ENCODE results near the gene TCF12. TPM values are rescaled to one million over a fixed set of nuclear protein-coding genes. Genes with fewer than 3 reads are reported as not detected.
A peak's percentile ranks its signal among the peaks of the same experiment; 100 is the strongest.

TCF12 gene
- total RNA-seq, 1 donor from 2014 or later = 194 TPM

DNA sequence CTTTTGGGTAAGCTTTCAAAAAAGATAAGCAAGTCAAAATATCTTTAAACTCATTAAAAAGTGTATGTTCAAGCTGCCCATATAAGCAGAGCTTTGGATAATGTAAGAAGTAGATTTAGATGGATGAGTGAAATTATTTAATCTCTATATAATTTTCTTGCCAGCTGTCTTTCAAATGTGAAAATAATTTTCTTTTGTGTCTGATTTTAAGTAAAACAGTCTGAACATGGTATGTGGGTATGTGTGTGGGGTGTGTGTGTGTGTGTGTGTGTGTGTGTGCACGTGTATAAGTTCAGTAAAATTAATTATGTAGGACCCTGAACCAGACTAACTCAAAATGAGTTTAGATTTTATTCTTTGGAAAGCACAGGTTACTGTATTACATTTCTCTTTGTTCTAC is 302.7 kb downstream of the TCF12 start:
- no peaks in the 10 kb centered on the region for H3K9me3 Mint-ChIP-seq
- peak overlapping the region; percentile 82 for H3K4me3 Mint-ChIP-seq
- H3K27ac Mint-ChIP-seq = peak overlapping the region; percentile 93
- H3K27me3 Mint-ChIP-seq (ENCODE audit: low read depth) = no peaks in the 10 kb centered on the region
- TF ChIP-seq, protein P1, sequence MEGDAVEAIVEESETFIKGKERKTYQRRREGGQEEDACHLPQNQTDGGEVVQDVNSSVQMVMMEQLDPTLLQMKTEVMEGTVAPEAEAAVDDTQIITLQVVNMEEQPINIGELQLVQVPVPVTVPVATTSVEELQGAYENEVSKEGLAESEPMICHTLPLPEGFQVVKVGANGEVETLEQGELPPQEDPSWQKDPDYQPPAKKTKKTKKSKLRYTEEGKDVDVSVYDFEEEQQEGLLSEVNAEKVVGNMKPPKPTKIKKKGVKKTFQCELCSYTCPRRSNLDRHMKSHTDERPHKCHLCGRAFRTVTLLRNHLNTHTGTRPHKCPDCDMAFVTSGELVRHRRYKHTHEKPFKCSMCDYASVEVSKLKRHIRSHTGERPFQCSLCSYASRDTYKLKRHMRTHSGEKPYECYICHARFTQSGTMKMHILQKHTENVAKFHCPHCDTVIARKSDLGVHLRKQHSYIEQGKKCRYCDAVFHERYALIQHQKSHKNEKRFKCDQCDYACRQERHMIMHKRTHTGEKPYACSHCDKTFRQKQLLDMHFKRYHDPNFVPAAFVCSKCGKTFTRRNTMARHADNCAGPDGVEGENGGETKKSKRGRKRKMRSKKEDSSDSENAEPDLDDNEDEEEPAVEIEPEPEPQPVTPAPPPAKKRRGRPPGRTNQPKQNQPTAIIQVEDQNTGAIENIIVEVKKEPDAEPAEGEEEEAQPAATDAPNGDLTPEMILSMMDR (IDR thresholded peaks at IDR 0.05; ENCODE audit: unreplicated experiment) = no peak
- no peak for DNase-seq (ENCODE audit: low spot score in 2 of 2, unreplicated experiment in 2 of 2)
- peaks cover 64% of the 10 kb centered on the region for H3K4me1 Mint-ChIP-seq
- no peaks in the 10 kb centered on the region for H3K36me3 Mint-ChIP-seq

DNA sequence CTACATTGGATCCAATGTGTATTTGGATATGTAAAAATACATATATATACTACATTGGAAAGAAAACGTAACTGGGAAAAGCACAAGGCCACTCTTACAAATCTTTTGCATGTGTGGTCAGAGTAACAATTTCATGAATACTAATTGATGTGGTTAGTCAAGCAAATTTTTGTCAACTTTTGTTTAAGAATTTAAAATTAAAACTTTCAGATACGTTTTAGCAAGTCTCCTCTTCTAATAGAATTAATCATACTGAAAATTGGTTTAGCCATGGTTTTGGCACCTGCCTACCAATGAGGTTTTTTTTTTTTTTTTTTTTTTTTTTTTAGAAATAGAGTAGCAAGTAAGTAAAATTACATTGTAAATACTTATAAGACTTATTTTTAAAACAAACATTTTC is 304.9 kb downstream of the TCF12 start:
- H3K36me3 Mint-ChIP-seq = no peaks in the 10 kb centered on the region
- TF ChIP-seq, protein P1 (IDR thresholded peaks at IDR 0.05; ENCODE audit: unreplicated experiment) = no peak
- H3K4me1 Mint-ChIP-seq = peaks cover 67% of the 10 kb centered on the region
- no peaks in the 10 kb centered on the region for H3K27me3 Mint-ChIP-seq (ENCODE audit: low read depth)
- H3K27ac Mint-ChIP-seq = peak overlapping the region; percentile 47
- no peak overlapping the region for H3K4me3 Mint-ChIP-seq
- DNase-seq (ENCODE audit: low spot score in 2 of 2, unreplicated experiment in 2 of 2) = no peak
- H3K9me3 Mint-ChIP-seq = no peaks in the 10 kb centered on the region

DNA sequence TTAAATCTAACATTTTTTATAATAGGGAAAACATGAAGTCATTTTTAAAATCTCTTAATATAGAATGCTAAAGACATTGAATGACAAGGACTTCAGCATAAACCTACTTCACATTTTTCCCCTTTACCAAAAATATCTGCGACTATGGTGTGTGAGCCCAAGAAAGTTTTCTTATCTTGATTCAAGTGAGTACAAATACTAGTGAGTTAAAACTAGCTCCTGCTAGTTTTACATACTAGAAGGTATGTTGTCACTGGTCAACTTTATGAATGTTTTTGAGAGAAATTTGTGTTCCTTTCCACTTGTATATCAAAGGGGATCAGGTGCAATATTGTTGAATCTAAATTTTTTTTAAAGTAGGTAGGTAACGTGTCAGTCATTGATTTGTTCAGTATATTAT is 305.4 kb downstream of the TCF12 start:
- Mint-ChIP-seq H3K4me3 (no peak overlapping the region), H3K9me3 (no peaks in the 10 kb centered on the region), H3K36me3 (no peaks in the 10 kb centered on the region), H3K27ac (peak overlapping the region; percentile 77), H3K27me3 (ENCODE audit: low read depth) (no peaks in the 10 kb centered on the region), H3K4me1 (peaks cover 68% of the 10 kb centered on the region)
- no peak for DNase-seq (ENCODE audit: low spot score in 2 of 2, unreplicated experiment in 2 of 2)
- TF ChIP-seq, protein P1 (IDR thresholded peaks at IDR 0.05; ENCODE audit: unreplicated experiment) = no peak

DNA sequence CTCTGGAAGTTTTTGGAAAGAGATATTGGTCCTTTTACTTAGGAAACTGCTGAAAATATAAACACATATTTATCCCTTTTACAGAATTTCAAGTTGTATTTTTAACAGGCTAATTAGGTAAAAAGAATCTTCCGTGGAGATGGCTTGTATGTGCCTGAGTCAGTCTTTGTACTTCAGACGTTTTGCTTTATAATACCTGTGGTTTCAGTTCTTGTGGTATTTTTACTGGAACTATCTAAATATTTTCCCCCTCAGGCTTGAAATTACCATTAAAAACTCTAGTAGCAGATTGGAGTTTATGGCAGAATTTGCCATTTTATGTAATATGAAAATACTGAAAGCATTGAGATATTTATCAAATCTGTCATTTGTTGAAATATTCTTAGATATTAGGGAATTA is 306.2 kb downstream of the TCF12 start:
- H3K4me1 Mint-ChIP-seq = peaks cover 65% of the 10 kb centered on the region
- no peak for DNase-seq (ENCODE audit: low spot score in 2 of 2, unreplicated experiment in 2 of 2)

DNA sequence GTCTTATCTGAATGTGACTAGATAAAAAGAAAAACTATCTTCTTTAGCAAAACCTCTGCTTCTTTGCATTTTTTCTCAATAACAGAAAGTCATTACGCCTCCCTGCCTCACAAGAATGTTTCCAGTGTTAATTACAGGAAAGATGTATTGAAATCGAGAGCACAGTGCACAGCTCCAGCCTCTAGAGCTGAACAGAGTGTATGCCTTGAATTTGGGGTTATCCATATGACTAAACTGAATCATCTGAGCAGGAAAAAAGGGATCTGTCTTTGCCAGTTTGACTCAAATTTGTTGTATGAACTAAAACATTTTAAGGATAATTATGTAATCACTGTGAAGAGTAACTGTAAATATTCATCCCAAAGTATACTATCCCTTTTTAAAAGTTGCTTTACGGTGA is 308.7 kb downstream of the TCF12 start:
- H3K4me1 Mint-ChIP-seq = peaks cover 59% of the 10 kb centered on the region
- peak overlapping the region; percentile 94 for H3K27ac Mint-ChIP-seq
- TF ChIP-seq, protein P1 (IDR thresholded peaks at IDR 0.05; ENCODE audit: unreplicated experiment) = no peak
- H3K36me3 Mint-ChIP-seq = peaks cover 2% of the 10 kb centered on the region
- no peak for DNase-seq (ENCODE audit: low spot score in 2 of 2, unreplicated experiment in 2 of 2)
- H3K9me3 Mint-ChIP-seq = no peaks in the 10 kb centered on the region
- H3K27me3 Mint-ChIP-seq (ENCODE audit: low read depth) = no peaks in the 10 kb centered on the region
- no peak overlapping the region for H3K4me3 Mint-ChIP-seq

More for the DNA sequence above, 306.2 kb downstream of the TCF12 start:
- H3K9me3 Mint-ChIP-seq = no peaks in the 10 kb centered on the region
- H3K4me3 Mint-ChIP-seq = peak overlapping the region; percentile 11
- TF ChIP-seq, protein P1 (IDR thresholded peaks at IDR 0.05; ENCODE audit: unreplicated experiment) = no peak
- H3K27me3 Mint-ChIP-seq (ENCODE audit: low read depth) = no peaks in the 10 kb centered on the region
- H3K36me3 Mint-ChIP-seq = no peaks in the 10 kb centered on the region
- H3K27ac Mint-ChIP-seq = peak overlapping the region; percentile 77

DNA sequence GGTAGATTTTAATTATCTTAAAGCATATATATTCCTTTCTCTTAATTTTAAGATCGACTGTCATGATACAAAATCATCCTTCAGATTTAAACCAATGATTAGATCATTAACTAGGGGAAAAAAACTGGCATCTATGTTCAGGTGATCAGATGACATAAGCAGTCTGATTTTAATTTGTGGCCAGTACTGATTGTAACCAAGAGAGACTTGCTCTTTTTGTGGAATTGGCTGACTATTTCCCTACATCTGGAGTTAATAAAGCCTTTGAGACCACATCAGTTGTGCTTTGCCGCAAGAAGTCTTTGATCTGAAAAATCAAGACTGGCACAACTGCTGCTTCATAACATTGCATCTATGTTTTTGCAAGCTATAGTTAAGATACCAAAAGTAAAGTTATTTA is 309.5 kb downstream of the TCF12 start:
- Mint-ChIP-seq H3K4me3 (peak overlapping the region; percentile 14), H3K4me1 (peaks cover 53% of the 10 kb centered on the region), H3K27me3 (ENCODE audit: low read depth) (no peaks in the 10 kb centered on the region), H3K9me3 (no peaks in the 10 kb centered on the region), H3K36me3 (peaks cover 5% of the 10 kb centered on the region), H3K27ac (peak overlapping the region; percentile 94)
- TF ChIP-seq, protein P1 (IDR thresholded peaks at IDR 0.05; ENCODE audit: unreplicated experiment) = no peak
- DNase-seq (ENCODE audit: low spot score in 2 of 2, unreplicated experiment in 2 of 2) = no peak

Measured in mesothelial cell of epicardium (in vitro differentiated cells).